Upper lobe of right lung (tissue), 1 donor: ENCODE data around the gene LRRC17. TPM values are rescaled to one million over a fixed set of nuclear protein-coding genes. Genes with fewer than 3 reads are reported as not detected.

Experiments
- ATAC-seq: fragments of 200-7000 bp; cut with Tn5 transposase; one replicate; pipeline ENCODE4 v1.9.1; 2020; ENCODE audit warnings: mild to moderate bottlenecking, moderate library complexity
- DNase-seq: peaks from one replicate; pipeline ENCODE4 v3.0.0-alpha.2; 2020
- H3K27ac ChIP-seq: fragments of 200-600 bp; one replicate; pipeline ENCODE4 v1.8.0; 2022
- H3K27me3 ChIP-seq: fragments of 200-600 bp; one replicate; pipeline ENCODE4 v1.8.0; 2022; ENCODE audit warnings: mild to moderate bottlenecking
- H3K36me3 ChIP-seq: fragments of 200-600 bp; one replicate; pipeline ENCODE4 v1.8.0; 2022
- H3K4me1 ChIP-seq: fragments of 200-600 bp; one replicate; pipeline ENCODE4 v1.8.0; 2022
- H3K4me3 ChIP-seq: fragments of 200-600 bp; one replicate; pipeline ENCODE4 v1.8.0; 2022; ENCODE audit warnings: mild to moderate bottlenecking
- H3K9me3 ChIP-seq: fragments of 200-600 bp; one replicate; pipeline ENCODE4 v1.8.0; 2022
- intact Hi-C: fragments of 100-400 bp; cut with DNase I; formaldehyde crosslinking; loops from one replicate; pipeline ENCODE4 v1.11.0; 2022
- total RNA-seq: library from RNA; stranded (reverse); fragmentation: NEBNext Ultra II Directional; extraction: Animal tissue kit (Norgen Biotek cat#: 25700); gene quantifications from one replicate; pipeline ENCODE4 v1.2.1, GENCODE V29; 2021
- TF ChIP-seq, protein P1 (sequence below): fragments of 200-600 bp; IDR thresholded peaks from one replicate; pipeline ENCODE4 v1.8.0; 2022; ENCODE audit warnings: antibody characterized with exemption
- donor health status: DM: no; HTN: yes; CAD: no; lungs with severe emphysema.

The LRRC17 gene
- total RNA-seq, 1 donor from 2014 or later: 0.58 TPM

DNA sequence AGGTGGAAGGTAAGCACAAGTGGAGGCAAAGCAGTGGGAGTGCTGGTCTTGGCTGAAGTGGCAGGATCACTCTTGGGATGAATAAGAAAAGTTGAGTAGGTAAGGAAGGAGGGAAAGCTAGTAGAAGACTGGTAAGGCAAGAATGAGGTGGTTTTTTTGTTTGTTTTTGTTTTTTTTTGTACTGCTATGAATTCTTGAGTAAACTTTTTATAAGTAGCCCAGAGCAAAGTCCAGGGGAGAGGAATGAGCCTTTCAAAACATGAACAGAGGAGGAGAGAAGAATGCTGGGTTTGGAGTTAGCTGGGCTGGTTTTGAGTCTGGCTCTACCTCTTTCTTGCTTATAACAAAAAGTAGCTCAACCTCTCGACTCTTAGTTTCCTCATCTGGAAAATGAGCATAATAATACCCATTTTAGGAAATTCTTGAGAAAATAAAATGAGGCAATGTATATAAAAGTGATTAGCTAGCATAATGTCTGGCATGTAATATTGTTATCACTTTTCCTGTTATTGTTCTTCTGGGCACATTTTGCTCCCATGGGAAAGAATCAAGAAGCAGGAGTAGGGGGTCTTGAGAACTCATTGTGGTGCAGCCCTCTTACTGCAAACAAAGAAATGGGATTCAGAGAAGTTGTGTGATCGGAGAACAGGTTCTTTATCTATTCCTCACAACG, 24.1 kb upstream of the LRRC17 start:
- TF ChIP-seq, protein P1, sequence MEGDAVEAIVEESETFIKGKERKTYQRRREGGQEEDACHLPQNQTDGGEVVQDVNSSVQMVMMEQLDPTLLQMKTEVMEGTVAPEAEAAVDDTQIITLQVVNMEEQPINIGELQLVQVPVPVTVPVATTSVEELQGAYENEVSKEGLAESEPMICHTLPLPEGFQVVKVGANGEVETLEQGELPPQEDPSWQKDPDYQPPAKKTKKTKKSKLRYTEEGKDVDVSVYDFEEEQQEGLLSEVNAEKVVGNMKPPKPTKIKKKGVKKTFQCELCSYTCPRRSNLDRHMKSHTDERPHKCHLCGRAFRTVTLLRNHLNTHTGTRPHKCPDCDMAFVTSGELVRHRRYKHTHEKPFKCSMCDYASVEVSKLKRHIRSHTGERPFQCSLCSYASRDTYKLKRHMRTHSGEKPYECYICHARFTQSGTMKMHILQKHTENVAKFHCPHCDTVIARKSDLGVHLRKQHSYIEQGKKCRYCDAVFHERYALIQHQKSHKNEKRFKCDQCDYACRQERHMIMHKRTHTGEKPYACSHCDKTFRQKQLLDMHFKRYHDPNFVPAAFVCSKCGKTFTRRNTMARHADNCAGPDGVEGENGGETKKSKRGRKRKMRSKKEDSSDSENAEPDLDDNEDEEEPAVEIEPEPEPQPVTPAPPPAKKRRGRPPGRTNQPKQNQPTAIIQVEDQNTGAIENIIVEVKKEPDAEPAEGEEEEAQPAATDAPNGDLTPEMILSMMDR: no peak
- Histone ChIP-seq H3K9me3 (no peaks in the 10 kb centered on the region), H3K27me3 (no peaks in the 10 kb centered on the region), H3K4me3 (no peak overlapping the region), H3K4me1 (peaks cover 25% of the 10 kb centered on the region), H3K36me3 (no peaks in the 10 kb centered on the region), H3K27ac (no peak overlapping the region)
- ATAC-seq: no peak
- intact Hi-C loops: no loop called here
- no peak for DNase-seq

DNA sequence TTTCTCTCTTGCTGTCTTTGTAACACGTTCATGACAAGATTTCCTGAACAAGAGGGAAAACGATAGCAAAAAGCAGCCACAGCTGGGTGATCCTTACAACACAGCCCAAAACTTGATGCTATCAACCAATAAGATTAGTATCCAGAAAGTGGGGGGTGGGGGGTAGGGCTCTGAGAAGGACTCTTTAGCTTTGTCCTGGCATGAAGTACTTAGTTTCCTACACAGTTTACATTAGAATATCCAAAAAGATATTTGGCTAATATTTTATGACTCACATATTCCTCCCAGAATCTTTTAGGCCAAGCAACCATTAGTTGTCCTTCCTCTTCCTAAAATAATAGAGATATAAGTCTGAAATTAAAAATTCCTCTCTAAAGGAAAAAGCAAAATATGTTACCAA, 22.9 kb upstream of the LRRC17 start:
- Histone ChIP-seq H3K9me3 (no peaks in the 10 kb centered on the region), H3K4me1 (peaks cover 25% of the 10 kb centered on the region), H3K36me3 (no peaks in the 10 kb centered on the region), H3K27me3 (no peaks in the 10 kb centered on the region), H3K4me3 (no peak overlapping the region), H3K27ac (no peak overlapping the region)
- TF ChIP-seq, protein P1: no peak
- intact Hi-C loops: no loop called here
- DNase-seq (no peak), ATAC-seq (no peak)

DNA sequence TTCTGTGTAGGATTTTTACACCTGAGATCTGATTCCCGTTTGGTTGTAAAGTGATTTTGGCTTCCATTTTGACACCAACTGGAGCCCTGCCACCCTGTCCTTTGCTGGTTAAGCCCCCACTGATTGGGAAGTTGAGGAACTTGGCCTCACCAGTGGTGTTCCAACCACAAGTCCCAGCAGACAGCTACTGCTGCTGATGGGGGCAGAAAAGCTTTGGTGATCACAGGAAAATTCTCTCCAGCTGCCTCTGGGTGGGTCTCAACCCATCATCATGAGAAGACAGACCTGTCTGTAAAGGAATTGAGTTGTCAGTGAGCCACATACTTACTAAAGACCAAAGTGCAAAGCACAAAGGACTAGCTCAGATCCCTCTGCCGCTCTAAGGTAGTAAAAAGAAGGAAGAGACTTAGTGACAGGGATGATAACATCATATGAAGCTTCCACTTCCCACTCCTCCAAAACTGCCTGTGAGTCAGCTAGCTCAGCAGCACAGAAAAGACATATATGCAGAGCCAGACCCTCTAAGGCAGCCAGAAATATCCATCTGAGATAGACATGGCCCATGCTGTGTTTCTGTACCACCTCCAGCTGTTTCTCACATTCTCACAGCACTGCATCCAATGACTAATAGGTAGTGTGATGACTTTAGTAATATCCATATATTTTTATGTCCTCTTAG, 22.4 kb upstream of the LRRC17 start:
- ATAC-seq (peak; percentile 48), DNase-seq (no peak)
- intact Hi-C loops: no loop called here
- Histone ChIP-seq H3K27ac (no peak overlapping the region), H3K27me3 (no peaks in the 10 kb centered on the region), H3K4me1 (peaks cover 25% of the 10 kb centered on the region), H3K36me3 (no peaks in the 10 kb centered on the region), H3K9me3 (no peaks in the 10 kb centered on the region), H3K4me3 (no peak overlapping the region)
- TF ChIP-seq, protein P1: no peak

DNA sequence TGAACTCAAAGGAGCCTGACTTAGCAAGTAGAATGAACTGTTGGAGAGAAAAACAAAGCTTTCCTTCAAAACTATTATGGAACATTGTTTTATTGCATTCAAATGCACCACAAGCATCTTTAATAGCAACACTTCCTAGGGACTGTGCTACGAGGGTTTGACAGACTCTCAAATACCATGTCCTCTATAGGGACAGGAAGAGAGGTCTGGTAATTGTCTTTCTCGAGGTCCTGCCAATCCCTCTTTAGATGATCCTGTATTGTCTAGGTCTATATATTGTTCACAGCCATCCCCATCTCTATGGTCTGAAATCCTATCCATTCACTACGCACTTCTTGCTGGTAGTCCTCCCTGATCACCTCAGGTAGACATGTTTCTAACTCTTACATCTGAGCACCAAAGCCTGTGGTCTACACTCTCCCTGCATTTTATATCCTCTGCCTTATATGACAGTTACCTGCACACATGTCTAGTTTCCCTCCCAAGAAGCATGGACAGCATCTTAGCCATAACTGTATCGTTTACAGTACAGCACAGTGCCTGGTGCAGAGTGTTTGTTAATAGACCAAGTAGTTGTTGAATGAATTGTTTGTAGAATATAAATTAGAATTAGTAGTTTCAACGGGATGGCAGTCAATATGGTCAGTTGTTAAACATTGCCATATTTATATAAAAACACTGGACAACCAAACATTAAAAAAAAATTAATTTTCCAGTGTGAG, 21.7 kb upstream of the LRRC17 start:
- no peaks in the 10 kb centered on the region for H3K27me3 ChIP-seq
- H3K4me1 ChIP-seq: peaks cover 25% of the 10 kb centered on the region
- H3K4me3 ChIP-seq: no peak overlapping the region
- intact Hi-C loops: no loop called here
- no peaks in the 10 kb centered on the region for H3K9me3 ChIP-seq
- TF ChIP-seq, protein P1: no peak
- no peak for DNase-seq
- no peaks in the 10 kb centered on the region for H3K36me3 ChIP-seq
- H3K27ac ChIP-seq: no peak overlapping the region
- no peak for ATAC-seq

DNA sequence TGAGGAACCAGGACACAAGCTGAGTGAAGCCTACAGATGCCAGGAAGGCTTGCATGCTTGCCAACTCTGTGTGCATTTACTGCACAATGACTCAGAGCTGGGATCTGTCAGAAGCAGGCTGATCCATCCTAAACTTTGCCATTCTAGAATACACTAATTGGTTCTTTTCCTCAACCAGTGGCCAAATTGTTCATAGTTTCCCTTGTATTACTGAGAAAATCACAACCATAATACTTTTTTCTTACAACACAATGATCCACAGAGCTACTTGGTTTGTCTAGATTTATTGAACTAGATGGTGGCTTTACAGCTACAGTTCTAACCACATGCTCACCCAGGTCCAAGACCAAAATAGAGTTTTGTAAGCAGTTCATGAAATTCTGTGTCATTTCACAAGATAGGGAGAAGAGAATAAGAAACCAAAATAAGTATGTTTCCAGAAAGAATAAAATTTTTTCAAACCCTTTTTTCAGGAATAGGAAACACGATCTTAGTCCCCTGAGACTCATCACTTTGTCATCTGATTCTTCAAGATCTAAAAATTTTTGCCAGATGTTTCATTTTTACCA, 21.0 kb upstream of the LRRC17 start:
- Histone ChIP-seq H3K4me3 (no peak overlapping the region), H3K27me3 (no peaks in the 10 kb centered on the region), H3K27ac (no peak overlapping the region), H3K36me3 (no peaks in the 10 kb centered on the region), H3K4me1 (peaks cover 25% of the 10 kb centered on the region), H3K9me3 (no peaks in the 10 kb centered on the region)
- ATAC-seq: no peak
- TF ChIP-seq, protein P1: no peak
- intact Hi-C loops: no loop called here
- no peak for DNase-seq
